Measurements from ENCODE around the gene DOC2B. TPM values are rescaled to one million over a fixed set of nuclear protein-coding genes. Genes with fewer than 3 reads are reported as not detected.
"Not testable (repeated sequence)": the region's sequence is repeated elsewhere in the genome, so short reads cannot be mapped to it uniquely, and the experiment has no call there.

The DOC2B gene
- polyA plus RNA-seq, 1 of the 3 experiments (the other 2 are of a cell fraction): 0.16 TPM

DNA sequence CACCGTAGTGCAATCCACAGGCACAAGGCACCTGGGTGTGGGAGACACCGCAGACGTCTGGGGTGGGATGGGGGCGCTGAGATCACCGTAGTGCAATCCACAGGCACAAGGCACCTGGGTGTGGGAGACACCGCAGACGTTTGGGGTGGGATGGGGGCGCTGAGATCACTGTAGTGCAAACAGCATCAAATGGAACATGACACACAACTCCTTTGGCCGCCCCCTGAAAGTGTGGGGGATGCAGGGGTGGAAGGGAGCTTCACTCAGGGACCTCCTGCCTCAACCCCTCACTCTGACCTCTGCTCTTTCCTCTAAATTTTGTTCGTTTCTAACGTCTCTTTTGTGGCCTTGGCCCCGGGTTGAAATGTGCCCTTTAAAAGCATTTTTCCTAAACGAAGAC, 20.3 kb upstream of the DOC2B start:
- H3K4me3 ChIP-seq (ENCODE audit: low read depth in 2 of 2, low read length in 1 of 2); DNase-seq; H4K20me1 ChIP-seq (ENCODE audit: insufficient read depth); H3K4me1 ChIP-seq (ENCODE audit: control insufficient read depth in 1 of 2, insufficient read depth in 2 of 2, low read depth in 1 of 2, low read length in 1 of 2); H3K4me2 ChIP-seq; H3K9ac ChIP-seq; H3K27me3 ChIP-seq (ENCODE audit: insufficient read depth); H3K79me2 ChIP-seq (ENCODE audit: insufficient read depth); H3K27ac ChIP-seq (ENCODE audit: low read depth in 2 of 2, low read length in 1 of 2); H2AFZ ChIP-seq (ENCODE audit: low read depth); H3K9me2 ChIP-seq; H3F3A ChIP-seq (replicated peaks; ENCODE audit: insufficient read depth); H3K9me3 ChIP-seq; POLR2A ChIA-PET; H3K36me3 ChIP-seq (replicated peaks in 1 of 2; ENCODE audit: control insufficient read depth in 1 of 2, insufficient read depth in 2 of 2, low read length in 1 of 2): not testable (repeated sequence)
- WGBS (ENCODE audit: low lambda C conversion rate): 48% methylated on average over 5 of the region's 13 CpGs
- CTCF ChIA-PET: interaction anchor here (1.5 to 2.4 kb wide), 2 partner anchors 27 to 107 kb away, joined by 3 to 11 read pairs; no protein-coding TSS in a partner anchor

- DNase-seq; H3K4me2 ChIP-seq; H3K36me3 ChIP-seq (replicated peaks in 1 of 2; ENCODE audit: control insufficient read depth in 1 of 2, insufficient read depth in 2 of 2, low read length in 1 of 2); H2AFZ ChIP-seq (ENCODE audit: low read depth); H3K27ac ChIP-seq (ENCODE audit: low read depth in 2 of 2, low read length in 1 of 2); H3F3A ChIP-seq (replicated peaks; ENCODE audit: insufficient read depth); H3K27me3 ChIP-seq (ENCODE audit: insufficient read depth); POLR2A ChIA-PET; H3K9me2 ChIP-seq; H3K9me3 ChIP-seq; H3K4me1 ChIP-seq (ENCODE audit: control insufficient read depth in 1 of 2, insufficient read depth in 2 of 2, low read depth in 1 of 2, low read length in 1 of 2); H3K9ac ChIP-seq; H3K4me3 ChIP-seq (ENCODE audit: low read depth in 2 of 2, low read length in 1 of 2); H3K79me2 ChIP-seq (ENCODE audit: insufficient read depth); H4K20me1 ChIP-seq (ENCODE audit: insufficient read depth): not testable (repeated sequence)
- 76% methylated on average over 6 of the region's 16 CpGs for WGBS (ENCODE audit: low lambda C conversion rate)
- CTCF ChIA-PET: interaction anchor here (1.5 kb wide), 1 partner anchor 27 kb away, joined by 3 read pairs; no protein-coding TSS in a partner anchor
Measured at GRCh38 chr17:201257-201656, 19.8 kb upstream of the DOC2B start.

GRCh38 chr17:200586-200985, 19.1 kb upstream of the DOC2B start:
- Histone ChIP-seq H3K4me3 (ENCODE audit: low read depth in 2 of 2, low read length in 1 of 2) (no peak overlapping the region), H3K4me1 (ENCODE audit: control insufficient read depth in 1 of 2, insufficient read depth in 2 of 2, low read depth in 1 of 2, low read length in 1 of 2) (no peaks in the 10 kb centered on the region; a peak in 1 of 4 replicates), H3F3A (replicated peaks; ENCODE audit: insufficient read depth) (peaks cover 4% of the 10 kb centered on the region), H3K79me2 (ENCODE audit: insufficient read depth) (no peaks in the 10 kb centered on the region), H4K20me1 (ENCODE audit: insufficient read depth) (no peaks in the 10 kb centered on the region), H3K9me2 (no peaks in the 10 kb centered on the region), H3K9me3 (no peaks in the 10 kb centered on the region), H3K9ac (no peak overlapping the region), H3K27me3 (ENCODE audit: insufficient read depth) (no peaks in the 10 kb centered on the region; the same call in 1 of the 2 replicates), H3K36me3 (replicated peaks in 1 of 2; ENCODE audit: control insufficient read depth in 1 of 2, insufficient read depth in 2 of 2, low read length in 1 of 2) (no peaks in the 10 kb centered on the region), H2AFZ (ENCODE audit: low read depth) (no peak overlapping the region), H3K27ac (ENCODE audit: low read depth in 2 of 2, low read length in 1 of 2) (no peak overlapping the region), H3K4me2 (no peak overlapping the region)
- ChIA-PET CTCF (no interaction called here), POLR2A (no interaction called here)
- no peak for DNase-seq
- 83% methylated on average over 5 of the region's 10 CpGs for WGBS (ENCODE audit: low lambda C conversion rate)
- TF ChIP-seq SMC3 (IDR thresholded peaks at IDR 0.05; ENCODE audit: low read depth, low read length): no peak
- no peak for TF ChIP-seq NRF1 (IDR thresholded peaks at IDR 0.05; ENCODE audit: low read depth, low read length)
- TF ChIP-seq NFIC (IDR thresholded peaks at IDR 0.05; ENCODE audit: borderline replicate concordance): no peak
- no peak for TF ChIP-seq EZH2phosphoT487 (IDR thresholded peaks at IDR 0.05; ENCODE audit: borderline replicate concordance, low read depth)
- TF ChIP-seq RFX5 (IDR thresholded peaks at IDR 0.05; ENCODE audit: low read length): no peak
- TF ChIP-seq JUND (IDR thresholded peaks at IDR 0.05): no peak
- no peak for TF ChIP-seq MEF2A (IDR thresholded peaks at IDR 0.05; ENCODE audit: borderline replicate concordance, low read depth)
- TF ChIP-seq REST (IDR thresholded peaks at IDR 0.05; ENCODE audit: low read depth, low read length): no peak
- TF ChIP-seq, protein P1, sequence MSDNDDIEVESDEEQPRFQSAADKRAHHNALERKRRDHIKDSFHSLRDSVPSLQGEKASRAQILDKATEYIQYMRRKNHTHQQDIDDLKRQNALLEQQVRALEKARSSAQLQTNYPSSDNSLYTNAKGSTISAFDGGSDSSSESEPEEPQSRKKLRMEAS (IDR thresholded peaks at IDR 0.05; ENCODE audit: low read depth): no peak
- no peak for TF ChIP-seq TEAD4 (IDR thresholded peaks at IDR 0.05; ENCODE audit: borderline replicate concordance, insufficient read depth)
- no peak for TF ChIP-seq GATA2 (CRISPR knock-in tag; IDR thresholded peaks at IDR 0.05)
- TF ChIP-seq TAF1 (IDR thresholded peaks at IDR 0.05; ENCODE audit: borderline replicate concordance, low read depth, low read length): no peak
- no peak for TF ChIP-seq EP300 (IDR thresholded peaks at IDR 0.05; ENCODE audit: borderline replicate concordance in 1 of 2, low read depth in 1 of 2, low read length in 1 of 2)
- no peak for TF ChIP-seq YY1 (IDR thresholded peaks at IDR 0.05; ENCODE audit: low read depth)
- no peak for TF ChIP-seq CHD2 (IDR thresholded peaks at IDR 0.05; ENCODE audit: low read length, partially characterized antibody)
- no peak for TF ChIP-seq ELF1 (IDR thresholded peaks at IDR 0.05)
- no peak for TF ChIP-seq MXI1 (IDR thresholded peaks at IDR 0.05; ENCODE audit: low read depth, low read length)
- TF ChIP-seq, protein P2, sequence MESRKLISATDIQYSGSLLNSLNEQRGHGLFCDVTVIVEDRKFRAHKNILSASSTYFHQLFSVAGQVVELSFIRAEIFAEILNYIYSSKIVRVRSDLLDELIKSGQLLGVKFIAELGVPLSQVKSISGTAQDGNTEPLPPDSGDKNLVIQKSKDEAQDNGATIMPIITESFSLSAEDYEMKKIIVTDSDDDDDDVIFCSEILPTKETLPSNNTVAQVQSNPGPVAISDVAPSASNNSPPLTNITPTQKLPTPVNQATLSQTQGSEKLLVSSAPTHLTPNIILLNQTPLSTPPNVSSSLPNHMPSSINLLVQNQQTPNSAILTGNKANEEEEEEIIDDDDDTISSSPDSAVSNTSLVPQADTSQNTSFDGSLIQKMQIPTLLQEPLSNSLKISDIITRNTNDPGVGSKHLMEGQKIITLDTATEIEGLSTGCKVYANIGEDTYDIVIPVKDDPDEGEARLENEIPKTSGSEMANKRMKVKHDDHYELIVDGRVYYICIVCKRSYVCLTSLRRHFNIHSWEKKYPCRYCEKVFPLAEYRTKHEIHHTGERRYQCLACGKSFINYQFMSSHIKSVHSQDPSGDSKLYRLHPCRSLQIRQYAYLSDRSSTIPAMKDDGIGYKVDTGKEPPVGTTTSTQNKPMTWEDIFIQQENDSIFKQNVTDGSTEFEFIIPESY (IDR thresholded peaks at IDR 0.05; ENCODE audit: borderline replicate concordance, low read depth): no peak
